ENCODE results near the gene TMEM198. TPM values are rescaled to one million over a fixed set of nuclear protein-coding genes. Genes with fewer than 3 reads are reported as not detected.

Gene TMEM198
- total and polyA plus RNA-seq, 8 donors = 2.4 to 4.2 (median 3.3) TPM

DNA sequence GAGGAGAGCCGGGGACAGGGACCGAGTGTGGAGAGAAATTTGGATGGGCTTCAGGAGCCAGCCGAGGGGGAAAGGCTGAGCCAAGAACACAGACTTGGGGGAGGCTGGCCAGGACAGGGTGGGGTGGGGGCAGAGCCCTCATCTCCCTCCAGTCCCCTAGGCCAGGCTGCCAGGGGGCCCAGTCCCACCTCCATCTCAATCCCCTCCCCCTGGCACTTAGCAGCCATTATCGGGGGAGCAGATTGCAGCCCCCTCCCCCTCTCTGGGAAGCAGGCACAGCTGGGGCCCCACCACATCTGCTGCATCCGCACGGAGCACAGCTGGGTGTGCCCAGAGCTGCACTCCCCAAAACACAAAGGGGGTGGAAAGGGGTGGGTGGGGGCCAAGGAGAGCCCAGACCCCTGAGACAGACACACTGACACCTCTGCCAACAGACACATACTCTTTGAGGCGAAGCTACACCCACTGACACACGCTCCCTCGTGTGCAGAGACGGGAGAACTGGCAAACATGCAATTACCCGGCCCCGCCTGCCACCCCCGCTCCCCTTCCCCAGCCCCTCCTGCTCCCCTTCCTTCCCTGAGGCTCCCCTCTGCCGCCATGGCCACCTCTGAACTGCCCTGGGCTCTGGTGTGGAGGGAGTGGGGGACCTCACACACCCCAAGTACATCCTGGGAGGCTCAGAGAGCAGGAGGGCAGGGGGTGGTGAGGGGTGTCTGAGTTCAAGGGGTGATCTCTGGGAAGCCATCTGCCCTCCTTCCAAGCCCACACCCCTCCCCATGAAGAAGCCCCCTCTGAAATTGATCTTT, 34.7 kb upstream of the TMEM198 start:
- H3K4me1 ChIP-seq = peaks cover 0 to 13% of the 10 kb centered on the region in 2 donors
- TF ChIP-seq, protein P1, sequence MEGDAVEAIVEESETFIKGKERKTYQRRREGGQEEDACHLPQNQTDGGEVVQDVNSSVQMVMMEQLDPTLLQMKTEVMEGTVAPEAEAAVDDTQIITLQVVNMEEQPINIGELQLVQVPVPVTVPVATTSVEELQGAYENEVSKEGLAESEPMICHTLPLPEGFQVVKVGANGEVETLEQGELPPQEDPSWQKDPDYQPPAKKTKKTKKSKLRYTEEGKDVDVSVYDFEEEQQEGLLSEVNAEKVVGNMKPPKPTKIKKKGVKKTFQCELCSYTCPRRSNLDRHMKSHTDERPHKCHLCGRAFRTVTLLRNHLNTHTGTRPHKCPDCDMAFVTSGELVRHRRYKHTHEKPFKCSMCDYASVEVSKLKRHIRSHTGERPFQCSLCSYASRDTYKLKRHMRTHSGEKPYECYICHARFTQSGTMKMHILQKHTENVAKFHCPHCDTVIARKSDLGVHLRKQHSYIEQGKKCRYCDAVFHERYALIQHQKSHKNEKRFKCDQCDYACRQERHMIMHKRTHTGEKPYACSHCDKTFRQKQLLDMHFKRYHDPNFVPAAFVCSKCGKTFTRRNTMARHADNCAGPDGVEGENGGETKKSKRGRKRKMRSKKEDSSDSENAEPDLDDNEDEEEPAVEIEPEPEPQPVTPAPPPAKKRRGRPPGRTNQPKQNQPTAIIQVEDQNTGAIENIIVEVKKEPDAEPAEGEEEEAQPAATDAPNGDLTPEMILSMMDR (IDR thresholded peaks at IDR 0.05) = no peak
- no peaks in the 10 kb centered on the region for H3K9me3 ChIP-seq
- H3K4me3 ChIP-seq = no peak overlapping the region
- intact Hi-C loops (cut with DNase I) = no loop called here
- H3K27me3 ChIP-seq = peaks cover 29 to 64% of the 10 kb centered on the region in 2 donors
- H3K36me3 ChIP-seq = peaks cover 0 to 40% of the 10 kb centered on the region in 2 donors
- DNase-seq (peak in 1 of 4 donors; percentile 59), ATAC-seq (peak; percentile 6)
- no peak overlapping the region for H3K27ac ChIP-seq

DNA sequence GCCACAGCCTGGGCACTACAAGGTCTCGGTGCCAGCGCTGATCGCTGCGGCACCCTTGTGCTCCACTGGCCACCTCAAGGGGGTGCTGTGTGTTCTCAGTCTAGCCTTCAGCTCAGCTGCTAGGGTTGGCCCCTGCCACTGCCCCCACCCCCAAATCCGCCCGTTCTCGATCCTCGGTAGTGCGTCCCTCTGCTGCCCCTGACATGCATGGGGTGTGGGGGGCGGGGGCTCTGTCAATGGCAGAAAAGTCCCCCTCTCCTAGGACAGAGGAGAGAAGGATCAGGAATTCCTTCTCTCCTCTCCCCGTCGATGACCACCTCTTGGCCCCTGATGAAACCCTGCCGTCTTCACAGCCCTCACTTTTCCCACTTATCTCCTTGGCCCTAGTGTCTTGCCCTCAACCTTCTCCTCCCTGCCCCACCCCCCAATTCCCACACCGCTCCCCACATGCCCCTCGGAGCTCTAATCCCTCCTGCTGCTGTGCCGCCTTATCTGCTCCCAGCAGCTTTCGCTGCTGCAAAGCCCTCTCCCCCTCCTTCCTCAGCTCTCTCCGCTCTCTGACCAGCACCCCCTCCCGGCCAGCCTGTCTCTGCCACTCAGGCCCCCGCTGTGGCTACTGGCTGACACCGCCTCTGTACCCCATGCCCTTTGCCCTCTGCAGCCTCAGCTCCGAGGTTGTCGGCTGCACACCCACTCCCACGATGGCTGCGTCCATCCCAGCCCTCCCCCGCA, 33.9 kb upstream of the TMEM198 start:
- ATAC-seq (peak; percentile 84), DNase-seq (peak; percentile 44 to 78 (median 54))
- intact Hi-C loops (cut with DNase I) = no loop called here
- Histone ChIP-seq H3K9me3 (no peaks in the 10 kb centered on the region), H3K36me3 (peaks cover 0 to 33% of the 10 kb centered on the region in 2 donors), H3K27me3 (peaks cover 36 to 72% of the 10 kb centered on the region in 2 donors), H3K4me3 (no peak overlapping the region), H3K4me1 (peaks cover 0 to 17% of the 10 kb centered on the region in 2 donors), H3K27ac (no peak overlapping the region)
- TF ChIP-seq, protein P1 (IDR thresholded peaks at IDR 0.05) = peak; percentile 35 to 50

DNA sequence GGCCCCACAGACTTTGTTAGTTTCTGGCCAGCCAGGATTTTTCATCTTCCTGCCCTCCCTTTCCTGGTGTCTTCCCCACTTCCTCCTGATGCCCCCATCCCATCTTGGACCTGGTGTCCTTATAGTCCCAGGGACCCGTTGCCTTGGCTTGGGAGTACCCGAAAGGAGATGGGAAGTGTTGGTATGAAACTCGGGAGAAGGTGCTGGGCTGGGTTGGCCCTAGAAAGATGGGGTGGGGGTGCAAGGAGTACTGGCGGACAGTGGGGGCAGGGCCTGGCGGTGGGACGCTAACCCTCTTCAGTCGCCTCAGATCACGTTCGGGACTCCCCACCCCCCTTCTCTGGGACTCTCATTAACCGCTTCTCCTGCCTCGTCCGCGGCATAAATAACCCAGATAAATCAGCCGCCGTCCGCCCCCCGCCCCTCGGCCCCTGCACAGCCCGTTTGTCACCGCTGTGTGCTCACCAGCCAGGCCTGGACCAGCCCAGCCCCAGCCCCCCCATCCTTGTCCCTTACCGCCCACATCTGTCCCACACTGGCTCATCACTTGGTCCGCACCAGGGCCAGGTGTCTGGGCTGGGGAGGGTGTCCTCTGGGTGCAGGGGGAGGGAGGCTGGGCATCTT, 33.2 kb upstream of the TMEM198 start:
- Histone ChIP-seq H3K4me1 (peaks cover 0 to 17% of the 10 kb centered on the region in 2 donors), H3K36me3 (peaks cover 0 to 26% of the 10 kb centered on the region in 2 donors), H3K27ac (no peak overlapping the region), H3K4me3 (no peak overlapping the region), H3K27me3 (peaks cover 39 to 79% of the 10 kb centered on the region in 2 donors), H3K9me3 (no peaks in the 10 kb centered on the region)
- DNase-seq = peak in 1 of 4 donors; percentile 54
- TF ChIP-seq, protein P1 (IDR thresholded peaks at IDR 0.05) = no peak
- no peak for ATAC-seq
- intact Hi-C loops (cut with DNase I) = no loop called here

DNA sequence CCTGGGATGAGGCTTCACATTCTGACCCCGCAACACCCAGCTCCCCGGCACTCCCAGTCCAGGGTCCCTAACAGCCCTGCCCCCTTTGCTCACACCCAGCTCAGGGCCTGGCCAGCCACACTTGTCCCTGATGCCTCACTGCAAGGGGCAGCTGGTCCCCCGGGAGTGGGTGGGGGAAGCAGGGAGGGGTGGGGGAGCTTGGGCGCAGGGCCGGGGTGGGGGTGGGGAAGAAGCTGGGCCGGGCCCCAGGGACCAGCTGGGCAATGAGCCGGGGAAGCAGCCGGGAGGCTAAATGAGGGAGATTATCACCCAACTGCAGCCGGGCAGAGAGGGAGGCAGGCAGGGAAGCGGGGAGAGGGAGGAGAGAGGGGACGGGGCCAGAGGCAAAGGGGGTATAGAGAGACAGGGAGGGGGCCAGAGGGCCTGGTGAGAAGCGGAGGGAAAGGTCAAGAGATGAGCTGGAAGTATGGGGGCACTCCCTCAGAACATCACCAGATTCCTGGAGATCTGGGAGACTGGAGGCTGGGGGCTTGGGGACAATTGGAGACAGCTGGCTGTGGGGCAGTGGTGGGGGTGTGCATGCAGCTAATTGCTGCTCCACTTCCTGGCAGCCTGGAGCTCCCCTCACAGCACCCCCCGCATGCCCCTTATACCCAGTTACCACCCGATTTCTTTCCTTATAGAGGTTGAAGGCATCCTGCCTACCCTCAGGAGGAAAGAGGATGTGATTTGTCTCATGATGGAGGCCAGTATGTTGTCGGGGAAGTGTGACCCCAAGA, 32.1 kb upstream of the TMEM198 start:
- ATAC-seq (no peak), DNase-seq (peak in 1 of 4 donors; percentile 45)
- TF ChIP-seq, protein P1 (IDR thresholded peaks at IDR 0.05) = no peak
- H3K4me3 ChIP-seq = no peak overlapping the region
- peaks cover 0 to 15% of the 10 kb centered on the region in 2 donors for H3K36me3 ChIP-seq
- intact Hi-C loops (cut with DNase I) = no loop called here
- H3K27ac ChIP-seq = no peak overlapping the region
- peaks cover 0 to 17% of the 10 kb centered on the region in 2 donors for H3K4me1 ChIP-seq
- H3K27me3 ChIP-seq = peaks cover 43 to 90% of the 10 kb centered on the region in 2 donors
- no peaks in the 10 kb centered on the region for H3K9me3 ChIP-seq
